Smooth muscle cell (in vitro differentiated cells): ENCODE results near the gene KDM5C. TPM values are rescaled to one million over a fixed set of nuclear protein-coding genes. Genes with fewer than 3 reads are reported as not detected.

Source experiments
- DNase-seq: peaks from one replicate; lab custom pipeline; 2025; ENCODE audit not compliant: unreplicated experiment; lab: John Stamatoyannopoulos, UW
- H2AFZ ChIP-seq: fragments of 200-600 bp; sonication (generic); 2 replicates; pipeline ENCODE4 v1.6.0; 2016; ENCODE audit warnings: antibody characterized with exemption, low read depth, mild to moderate bottlenecking
- H3F3A ChIP-seq: fragments of 200-600 bp; sonication (generic); 2 replicates; pipeline ENCODE4 v1.6.0; 2017; ENCODE audit warnings: antibody characterized with exemption, low read depth
- H3K27ac ChIP-seq: fragments of 200-600 bp; sonication (generic); 2 replicates; pipeline ENCODE4 v1.5.1; 2016; ENCODE audit warnings: low read depth, mild to moderate bottlenecking
- H3K27me3 ChIP-seq: fragments of 200-600 bp; sonication (generic); 2 replicates; pipeline ENCODE4 v1.6.1; 2016; ENCODE audit warnings: low read depth, mild to moderate bottlenecking
- H3K36me3 ChIP-seq: fragments of 200-600 bp; sonication (generic); 2 replicates; pipeline ENCODE4 v1.5.1; 2016; ENCODE audit warnings: low read depth
- H3K4me1 ChIP-seq: fragments of 200-600 bp; sonication (generic); 2 replicates; pipeline ENCODE4 v1.5.1; 2016; ENCODE audit warnings: low read depth
- H3K4me2 ChIP-seq: fragments of 200-600 bp; sonication (generic); 2 replicates; pipeline ENCODE4 v1.6.0; 2016; ENCODE audit warnings: mild to moderate bottlenecking
- H3K4me3 ChIP-seq: fragments of 200-600 bp; sonication (generic); 2 replicates; pipeline ENCODE4 v1.5.1; 2016; ENCODE audit warnings: mild to moderate bottlenecking
- H3K79me2 ChIP-seq: fragments of 200-600 bp; sonication (generic); 2 replicates; pipeline ENCODE4 v1.6.0; 2016; ENCODE audit warnings: low read depth, mild to moderate bottlenecking
- H3K9ac ChIP-seq: fragments of 200-600 bp; sonication (generic); 2 replicates; pipeline ENCODE4 v1.6.0; 2016; ENCODE audit warnings: low read depth
- H3K9me3 ChIP-seq: fragments of 200-600 bp; sonication (generic); replicated peaks from 2 replicates; pipeline ENCODE4 v1.5.1; 2016; ENCODE audit warnings: low read depth
- H4K20me1 ChIP-seq: fragments of 200-600 bp; sonication (generic); 2 replicates; pipeline ENCODE4 v1.6.0; 2016; ENCODE audit warnings: low read depth
- CTCF ChIP-seq: fragments of 200-600 bp; sonication (generic); IDR thresholded peaks from 2 replicates; pipeline ENCODE4 v1.5.1; 2017; ENCODE audit warnings: borderline replicate concordance, mild to moderate bottlenecking, antibody characterized with exemption; ENCODE audit not compliant: insufficient read depth, poor library complexity, severe bottlenecking
- WGBS: methylation state at CpG from one replicate; pipeline ENCODE4 v1.1.7; 2016; ENCODE audit warnings: low lambda C conversion rate; 5-methylcytosine and 5-hydroxymethylcytosine counted together
- polyA plus RNA-seq: library from polyadenylated mRNA; unstranded; fragments of >200 nt; fragmentation: Nextera tagmentation; extraction: Ambion mirVana; gene quantifications from 2 replicates; pipeline ENCODE4 v1.2.1, GENCODE V29; 2016
- total RNA-seq: library from RNA; depleted of rRNA; stranded (reverse); fragments of >200 nt; gene quantifications from 2 replicates; pipeline ENCODE4 v1.2.3, GENCODE V29; 2014

KDM5C gene
- total RNA-seq (183 and 191 TPM in 2 replicates), polyA plus RNA-seq (78.7 and 80.2 TPM in 2 replicates)

GRCh38 chrX:53224860-53225797 lies at the start of gene KDM5C:
KDM5C (minus strand) TSS chrX:53225207; CDS start chrX:53224889, 318 bp downstream.
- H3K4me1 ChIP-seq, result peaks cover 17% of the 10 kb centered on the region
- H3K9ac ChIP-seq, result peak within 1 kb of the TSS; percentile 99
- H3K27ac ChIP-seq, result peak within 1 kb of the TSS; percentile 97
- peak within 1 kb of the TSS; percentile 85 for H3K4me2 ChIP-seq
- H3F3A ChIP-seq, result no peaks in the 10 kb centered on the region
- under 1% methylated on average over 59 of the region's 67 CpGs for WGBS
- peak within 1 kb of the TSS; percentile 92 for H3K4me3 ChIP-seq
- TF ChIP-seq CTCF, result no peak
- H4K20me1 ChIP-seq, result peaks cover 40% of the 10 kb centered on the region
- H3K9me3 ChIP-seq, result no peaks in the 10 kb centered on the region
- H3K79me2 ChIP-seq, result peaks cover 48% of the 10 kb centered on the region
- peak; percentile 83 for DNase-seq
- no peaks in the 10 kb centered on the region for H3K36me3 ChIP-seq
- peak within 1 kb of the TSS; percentile 87 for H2AFZ ChIP-seq
- no peaks in the 10 kb centered on the region for H3K27me3 ChIP-seq

- Histone ChIP-seq H3K9ac (no peak overlapping the region), H3K27me3 (no peaks in the 10 kb centered on the region), H3K36me3 (no peaks in the 10 kb centered on the region), H3K27ac (no peak overlapping the region), H2AFZ (no peak overlapping the region), H3K4me1 (no peaks in the 10 kb centered on the region), H3K4me2 (no peak overlapping the region), H3K9me3 (no peaks in the 10 kb centered on the region), H4K20me1 (no peaks in the 10 kb centered on the region), H3K79me2 (no peaks in the 10 kb centered on the region), H3K4me3 (no peak overlapping the region), H3F3A (no peaks in the 10 kb centered on the region)
- WGBS, result 67% methylated on average over 8 of the region's 8 CpGs
- TF ChIP-seq CTCF, result no peak
- no peak for DNase-seq
These were observed 47.9 kb upstream of the KDM5C start for GRCh38 chrX:53272808-53273337.

DNA sequence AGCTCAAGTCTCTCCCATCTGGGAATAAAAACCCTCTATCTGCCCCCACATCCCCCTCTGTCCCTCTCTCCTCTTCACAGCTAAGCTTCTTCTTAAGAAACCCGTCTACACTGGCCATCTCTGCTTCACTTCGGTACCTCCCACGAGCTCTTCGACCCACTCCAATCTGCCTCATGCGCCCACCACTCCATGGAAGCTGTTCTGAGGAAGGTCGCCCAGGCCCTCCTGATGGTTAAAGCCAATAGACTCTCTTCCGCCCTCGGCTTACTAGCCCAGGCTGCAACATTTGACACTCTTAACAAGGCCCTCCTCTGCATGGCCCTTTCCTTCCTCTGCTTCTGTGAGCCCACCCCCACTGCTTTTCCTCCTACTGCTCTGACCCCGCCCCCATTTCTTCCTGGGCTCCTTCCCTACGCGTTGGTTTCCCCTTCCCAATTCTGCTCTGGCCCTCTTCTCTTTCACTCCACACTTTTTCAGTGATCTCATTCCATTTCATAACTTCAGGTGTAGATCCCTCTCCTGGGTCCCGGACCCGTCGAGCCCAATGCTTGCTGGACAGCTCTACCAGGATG lies 44.6 kb upstream of the KDM5C start:
- no peaks in the 10 kb centered on the region for H4K20me1 ChIP-seq
- H3K4me2 ChIP-seq, result no peak overlapping the region
- 85% methylated on average over 14 of the region's 14 CpGs for WGBS
- TF ChIP-seq CTCF, result no peak
- no peaks in the 10 kb centered on the region for H3K9me3 ChIP-seq
- H3F3A ChIP-seq, result no peaks in the 10 kb centered on the region
- H3K27me3 ChIP-seq, result no peaks in the 10 kb centered on the region
- H3K79me2 ChIP-seq, result no peaks in the 10 kb centered on the region
- no peaks in the 10 kb centered on the region for H3K36me3 ChIP-seq
- H3K4me3 ChIP-seq, result no peak overlapping the region
- H2AFZ ChIP-seq, result no peak overlapping the region
- H3K27ac ChIP-seq, result no peak overlapping the region
- no peak overlapping the region for H3K9ac ChIP-seq
- DNase-seq, result no peak
- H3K4me1 ChIP-seq, result no peaks in the 10 kb centered on the region
